SK-N-SH (cell line): ENCODE data around the gene MRM3. TPM values are rescaled to one million over a fixed set of nuclear protein-coding genes. Genes with fewer than 3 reads are reported as not detected.

Experiments used
- CTCF ChIA-PET: fragments of 300-600, 350-600 bp; formaldehyde crosslinking; extraction: SDS; loops from one replicate; lab custom pipeline; 2021; lab: Yijun Ruan, JAX
- POLR2A ChIA-PET: fragments of 350-600 bp; sonication (Branson Sonifier 250); formaldehyde crosslinking; extraction: SDS; loops from one replicate; lab custom pipeline; 2020; ENCODE audit warnings: antibody characterized with exemption, inconsistent platforms; lab: Yijun Ruan, JAX
- DNase-seq: peaks from one replicate; pipeline ENCODE4 v3.0.0; 2012
- H2AFZ ChIP-seq: fragments of 200-600 bp; sonication (generic); 2 replicates; pipeline ENCODE4 v1.8.1; 2016; ENCODE audit warnings: antibody characterized with exemption, mild to moderate bottlenecking, low read depth
- H3F3A ChIP-seq: fragments of 200-600 bp; sonication (generic); replicated peaks from 2 replicates; pipeline ENCODE3; 2016; ENCODE audit warnings: antibody characterized with exemption, mild to moderate bottlenecking; ENCODE audit not compliant: insufficient read depth
- H3K27ac ChIP-seq, 2 experiments: fragments of 200-500 bp in 1 of 2; fragments of 200-600 bp in 1 of 2; sonication (Bioruptor generic) in 1 of 2; sonication (generic), shearing (Covaris generic) in 1 of 2; 2 replicates each; pipeline versions ENCODE4 v1.5.1 to v1.6.1; 2014 to 2016; ENCODE audit warnings: low read depth in 2 of 2, inconsistent platforms in 1 of 2, low read length in 1 of 2, mild to moderate bottlenecking in 1 of 2, mixed read lengths in 1 of 2
- H3K27me3 ChIP-seq: fragments of 200-600 bp; sonication (generic), shearing (Covaris generic); 2 replicates; pipeline ENCODE4 v1.6.1; 2016; ENCODE audit warnings: mixed run types; ENCODE audit not compliant: insufficient read depth
- H3K36me3 ChIP-seq, 2 experiments: fragments of 200-500 bp in 1 of 2; fragments of 200-600 bp in 1 of 2; sonication (Bioruptor generic) in 1 of 2; sonication (generic) in 1 of 2; replicated peaks in 1 of 2; 2 replicates each; pipeline versions ENCODE3 to v1.5.1; 2014 to 2016; ENCODE audit warnings: low read length in 1 of 2, mild to moderate bottlenecking in 1 of 2; ENCODE audit not compliant: insufficient read depth in 2 of 2, control insufficient read depth in 1 of 2
- H3K4me1 ChIP-seq, 2 experiments: fragments of 200-500 bp in 1 of 2; fragments of 200-600 bp in 1 of 2; sonication (Bioruptor generic) in 1 of 2; sonication (generic), shearing (Covaris generic) in 1 of 2; 2 replicates each; pipeline versions ENCODE4 v1.5.1 to v1.6.1; 2014 to 2016; ENCODE audit warnings: low read depth in 1 of 2, low read length in 1 of 2, mixed run types in 1 of 2; ENCODE audit not compliant: insufficient read depth in 2 of 2, control insufficient read depth in 1 of 2
- H3K4me2 ChIP-seq: fragments of 200-600 bp; sonication (generic), shearing (Covaris generic); 2 replicates; pipeline ENCODE4 v1.6.1; 2017; ENCODE audit warnings: mixed run types
- H3K4me3 ChIP-seq, 2 experiments: fragments of 200-500 bp in 1 of 2; fragments of 200-600 bp in 1 of 2; sonication (Bioruptor generic) in 1 of 2; sonication (generic), shearing (Covaris generic) in 1 of 2; 2 replicates each; pipeline versions ENCODE4 v1.5.1 to v1.8.1; 2014 to 2016; ENCODE audit warnings: low read depth in 2 of 2, inconsistent platforms in 1 of 2, low read length in 1 of 2, mild to moderate bottlenecking in 1 of 2, mixed read lengths in 1 of 2, moderate library complexity in 1 of 2
- H3K79me2 ChIP-seq: fragments of 200-600 bp; sonication (generic); 2 replicates; pipeline ENCODE4 v1.8.1; 2017; ENCODE audit warnings: mild to moderate bottlenecking; ENCODE audit not compliant: insufficient read depth
- H3K9ac ChIP-seq: fragments of 200-600 bp; sonication (generic); 2 replicates; pipeline ENCODE4 v1.6.1; 2017; ENCODE audit warnings: mixed run types
- H3K9me2 ChIP-seq: fragments of 200-600 bp; sonication (generic); 2 replicates; pipeline ENCODE4 v1.6.1; 2017; ENCODE audit warnings: mixed run types
- H3K9me3 ChIP-seq: fragments of 200-600 bp; sonication (generic); 2 replicates; pipeline ENCODE4 v1.6.1; 2017; ENCODE audit warnings: mixed run types, mild to moderate bottlenecking, moderate library complexity
- H4K20me1 ChIP-seq: fragments of 200-600 bp; sonication (generic); 2 replicates; pipeline ENCODE4 v1.6.1; 2017; ENCODE audit warnings: mild to moderate bottlenecking, mixed run types; ENCODE audit not compliant: insufficient read depth
- CHD2 ChIP-seq: fragments of 150-350 bp; IDR thresholded peaks from 2 replicates; pipeline ENCODE4 v1.6.1; 2018; ENCODE audit warnings: low read length; ENCODE audit not compliant: partially characterized antibody
- EP300 ChIP-seq, 2 experiments: IDR thresholded peaks; 2 replicates each; pipeline versions ENCODE4 v1.4.0 to v1.6.1; 2012; ENCODE audit warnings: borderline replicate concordance in 1 of 2, low read depth in 1 of 2, low read length in 1 of 2
- FOSL2 ChIP-seq: IDR thresholded peaks from 2 replicates; pipeline ENCODE4 v1.4.0; 2012; ENCODE audit warnings: low read depth, mild to moderate bottlenecking, moderate library complexity, borderline replicate concordance
- GABPA ChIP-seq: IDR thresholded peaks from 2 replicates; pipeline ENCODE4 v1.4.0; 2012; ENCODE audit warnings: low read depth, mild to moderate bottlenecking
- GATA2 ChIP-seq: sonication (generic); formaldehyde crosslinking; IDR thresholded peaks from 2 replicates; pipeline ENCODE4 v1.5.0; 2020; ENCODE audit warnings: mild to moderate bottlenecking, missing genetic modification reagents
- IRF3 ChIP-seq: fragments of 150-350 bp; IDR thresholded peaks from 2 replicates; pipeline ENCODE4 v1.6.1; 2016; ENCODE audit warnings: mild to moderate bottlenecking, low read depth, low read length
- JUND ChIP-seq: IDR thresholded peaks from 2 replicates; pipeline ENCODE4 v1.4.0; 2012
- NFIC ChIP-seq: IDR thresholded peaks from 2 replicates; pipeline ENCODE4 v1.4.0; 2012; ENCODE audit warnings: borderline replicate concordance
- RCOR1 ChIP-seq: fragments of 150-350 bp; IDR thresholded peaks from 2 replicates; pipeline ENCODE4 v1.6.1; 2017; ENCODE audit warnings: antibody characterized with exemption, low read length
- RFX5 ChIP-seq: IDR thresholded peaks from 2 replicates; pipeline ENCODE4 v1.6.1; 2012; ENCODE audit warnings: mild to moderate bottlenecking, improper control_type of control experiment, low read length
- RXRA ChIP-seq: IDR thresholded peaks from 2 replicates; pipeline ENCODE4 v1.4.0; 2012; ENCODE audit warnings: low read depth, mild to moderate bottlenecking, borderline replicate concordance
- SIN3A ChIP-seq: IDR thresholded peaks from 2 replicates; pipeline ENCODE4 v1.6.1; 2012; ENCODE audit warnings: low read depth, mild to moderate bottlenecking, low read length, moderate library complexity, borderline replicate concordance
- TCF12 ChIP-seq: IDR thresholded peaks from 2 replicates; pipeline ENCODE4 v1.4.0; 2012
- TEAD4 ChIP-seq: IDR thresholded peaks from 2 replicates; pipeline ENCODE4 v1.4.0; 2012; ENCODE audit warnings: mild to moderate bottlenecking, borderline replicate concordance; ENCODE audit not compliant: insufficient read depth
- YY1 ChIP-seq: IDR thresholded peaks from 2 replicates; pipeline ENCODE4 v1.4.0; 2012; ENCODE audit warnings: low read depth, mild to moderate bottlenecking
- WGBS: methylation state at CpG from one replicate; pipeline ENCODE4 v1.1.6; 2017; ENCODE audit warnings: low lambda C conversion rate; 5-methylcytosine and 5-hydroxymethylcytosine counted together
- polyA plus RNA-seq, 3 experiments: library from polyadenylated mRNA; depleted of rRNA; stranded (reverse); fragments of >200 nt; gene quantifications; 2 replicates each; pipeline ENCODE4 v1.2.3, GENCODE V29; 2012
- TF ChIP-seq, protein P1 (sequence below): IDR thresholded peaks from 2 replicates; pipeline ENCODE4 v1.4.0; 2012; ENCODE audit warnings: low read depth, borderline replicate concordance
- TF ChIP-seq, protein P2 (sequence below): IDR thresholded peaks from 2 replicates; pipeline ENCODE4 v1.6.1; 2012; ENCODE audit warnings: mild to moderate bottlenecking, low read depth, low read length, moderate library complexity
- TF ChIP-seq, protein P3 (sequence below): fragments of 150-350 bp; IDR thresholded peaks from 2 replicates; pipeline ENCODE4 v1.6.1; 2017; ENCODE audit warnings: antibody characterized with exemption, low read length, low read depth, borderline replicate concordance
- TF ChIP-seq, protein P4 (sequence below): IDR thresholded peaks from 2 replicates; pipeline ENCODE4 v1.4.0; 2012; ENCODE audit warnings: low read depth

Gene MRM3
- polyA plus RNA-seq, 1 of the 3 experiments (the other 2 are of a cell fraction), result 16.4 TPM

DNA sequence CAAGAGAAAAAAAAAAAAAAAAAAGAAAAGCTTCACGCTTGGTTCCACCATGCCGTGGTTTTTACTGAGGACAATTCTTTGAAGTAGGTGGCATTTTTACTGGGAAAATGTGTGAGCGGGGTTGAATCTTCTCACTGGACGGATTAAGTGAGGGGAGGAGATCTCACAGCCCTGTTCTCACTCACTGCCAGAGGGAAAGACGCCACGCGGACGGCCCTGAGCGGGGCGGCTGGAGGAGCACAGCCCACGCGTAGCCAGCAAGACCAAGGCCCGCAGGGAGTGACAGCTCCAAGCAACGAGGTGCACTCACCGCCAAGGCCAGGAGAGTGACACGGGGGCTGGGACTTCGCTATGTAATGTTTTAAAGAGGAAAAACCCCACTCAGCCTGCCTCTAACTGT lies 43.1 kb downstream of the MRM3 start:
- TF ChIP-seq RXRA, result no peak
- no peak for TF ChIP-seq CHD2
- no peak for TF ChIP-seq IRF3
- TF ChIP-seq NFIC, result no peak
- TF ChIP-seq GATA2 (CRISPR knock-in tag), result no peak
- TF ChIP-seq RFX5, result no peak
- TF ChIP-seq, protein P1, sequence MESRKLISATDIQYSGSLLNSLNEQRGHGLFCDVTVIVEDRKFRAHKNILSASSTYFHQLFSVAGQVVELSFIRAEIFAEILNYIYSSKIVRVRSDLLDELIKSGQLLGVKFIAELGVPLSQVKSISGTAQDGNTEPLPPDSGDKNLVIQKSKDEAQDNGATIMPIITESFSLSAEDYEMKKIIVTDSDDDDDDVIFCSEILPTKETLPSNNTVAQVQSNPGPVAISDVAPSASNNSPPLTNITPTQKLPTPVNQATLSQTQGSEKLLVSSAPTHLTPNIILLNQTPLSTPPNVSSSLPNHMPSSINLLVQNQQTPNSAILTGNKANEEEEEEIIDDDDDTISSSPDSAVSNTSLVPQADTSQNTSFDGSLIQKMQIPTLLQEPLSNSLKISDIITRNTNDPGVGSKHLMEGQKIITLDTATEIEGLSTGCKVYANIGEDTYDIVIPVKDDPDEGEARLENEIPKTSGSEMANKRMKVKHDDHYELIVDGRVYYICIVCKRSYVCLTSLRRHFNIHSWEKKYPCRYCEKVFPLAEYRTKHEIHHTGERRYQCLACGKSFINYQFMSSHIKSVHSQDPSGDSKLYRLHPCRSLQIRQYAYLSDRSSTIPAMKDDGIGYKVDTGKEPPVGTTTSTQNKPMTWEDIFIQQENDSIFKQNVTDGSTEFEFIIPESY, result no peak
- TF ChIP-seq, protein P2, sequence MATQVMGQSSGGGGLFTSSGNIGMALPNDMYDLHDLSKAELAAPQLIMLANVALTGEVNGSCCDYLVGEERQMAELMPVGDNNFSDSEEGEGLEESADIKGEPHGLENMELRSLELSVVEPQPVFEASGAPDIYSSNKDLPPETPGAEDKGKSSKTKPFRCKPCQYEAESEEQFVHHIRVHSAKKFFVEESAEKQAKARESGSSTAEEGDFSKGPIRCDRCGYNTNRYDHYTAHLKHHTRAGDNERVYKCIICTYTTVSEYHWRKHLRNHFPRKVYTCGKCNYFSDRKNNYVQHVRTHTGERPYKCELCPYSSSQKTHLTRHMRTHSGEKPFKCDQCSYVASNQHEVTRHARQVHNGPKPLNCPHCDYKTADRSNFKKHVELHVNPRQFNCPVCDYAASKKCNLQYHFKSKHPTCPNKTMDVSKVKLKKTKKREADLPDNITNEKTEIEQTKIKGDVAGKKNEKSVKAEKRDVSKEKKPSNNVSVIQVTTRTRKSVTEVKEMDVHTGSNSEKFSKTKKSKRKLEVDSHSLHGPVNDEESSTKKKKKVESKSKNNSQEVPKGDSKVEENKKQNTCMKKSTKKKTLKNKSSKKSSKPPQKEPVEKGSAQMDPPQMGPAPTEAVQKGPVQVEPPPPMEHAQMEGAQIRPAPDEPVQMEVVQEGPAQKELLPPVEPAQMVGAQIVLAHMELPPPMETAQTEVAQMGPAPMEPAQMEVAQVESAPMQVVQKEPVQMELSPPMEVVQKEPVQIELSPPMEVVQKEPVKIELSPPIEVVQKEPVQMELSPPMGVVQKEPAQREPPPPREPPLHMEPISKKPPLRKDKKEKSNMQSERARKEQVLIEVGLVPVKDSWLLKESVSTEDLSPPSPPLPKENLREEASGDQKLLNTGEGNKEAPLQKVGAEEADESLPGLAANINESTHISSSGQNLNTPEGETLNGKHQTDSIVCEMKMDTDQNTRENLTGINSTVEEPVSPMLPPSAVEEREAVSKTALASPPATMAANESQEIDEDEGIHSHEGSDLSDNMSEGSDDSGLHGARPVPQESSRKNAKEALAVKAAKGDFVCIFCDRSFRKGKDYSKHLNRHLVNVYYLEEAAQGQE, result no peak
- TF ChIP-seq GABPA, result no peak
- TF ChIP-seq TCF12, result no peak
- no peak for TF ChIP-seq JUND
- no peak for TF ChIP-seq FOSL2
- no peak for TF ChIP-seq SIN3A
- TF ChIP-seq, protein P3, sequence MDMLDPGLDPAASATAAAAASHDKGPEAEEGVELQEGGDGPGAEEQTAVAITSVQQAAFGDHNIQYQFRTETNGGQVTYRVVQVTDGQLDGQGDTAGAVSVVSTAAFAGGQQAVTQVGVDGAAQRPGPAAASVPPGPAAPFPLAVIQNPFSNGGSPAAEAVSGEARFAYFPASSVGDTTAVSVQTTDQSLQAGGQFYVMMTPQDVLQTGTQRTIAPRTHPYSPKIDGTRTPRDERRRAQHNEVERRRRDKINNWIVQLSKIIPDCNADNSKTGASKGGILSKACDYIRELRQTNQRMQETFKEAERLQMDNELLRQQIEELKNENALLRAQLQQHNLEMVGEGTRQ, result no peak
- TF ChIP-seq TEAD4, result no peak
- no peak for TF ChIP-seq YY1
- no peak for TF ChIP-seq EP300 (IDR thresholded peaks at IDR 0.05; ENCODE audit: borderline replicate concordance in 1 of 2, low read depth in 1 of 2, low read length in 1 of 2)
- TF ChIP-seq, protein P4, sequence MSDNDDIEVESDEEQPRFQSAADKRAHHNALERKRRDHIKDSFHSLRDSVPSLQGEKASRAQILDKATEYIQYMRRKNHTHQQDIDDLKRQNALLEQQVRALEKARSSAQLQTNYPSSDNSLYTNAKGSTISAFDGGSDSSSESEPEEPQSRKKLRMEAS, result no peak
- TF ChIP-seq RCOR1, result no peak
- 59% methylated on average over 16 of the region's 17 CpGs for WGBS
- H2AFZ ChIP-seq, result no peak overlapping the region
- no peaks in the 10 kb centered on the region for H3K9me2 ChIP-seq
- CTCF ChIA-PET, result interaction anchor here (0.7 to 1.4 kb wide), 2 partner anchors 10 to 27 kb away, joined by 3 read pairs; no protein-coding TSS in a partner anchor
- no peaks in the 10 kb centered on the region for H4K20me1 ChIP-seq
- no peaks in the 10 kb centered on the region for H3K79me2 ChIP-seq
- H3K36me3 ChIP-seq, result no peaks in the 10 kb centered on the region
- no peak for DNase-seq
- POLR2A ChIA-PET, result no interaction called here
- no peaks in the 10 kb centered on the region for H3F3A ChIP-seq
- H3K4me1 ChIP-seq, result no peaks in the 10 kb centered on the region
- no peak overlapping the region for H3K4me2 ChIP-seq
- H3K4me3 ChIP-seq, result no peak overlapping the region
- no peak overlapping the region for H3K27ac ChIP-seq
- H3K27me3 ChIP-seq, result peaks cover 37% of the 10 kb centered on the region; the same call in 1 of the 2 replicates
- H3K9ac ChIP-seq, result no peak overlapping the region
- H3K9me3 ChIP-seq, result no peaks in the 10 kb centered on the region
